ENCODE data around the gene DISC1.
A peak's percentile ranks its signal among the peaks of the same experiment; 100 is the strongest.

Gene DISC1

DNA sequence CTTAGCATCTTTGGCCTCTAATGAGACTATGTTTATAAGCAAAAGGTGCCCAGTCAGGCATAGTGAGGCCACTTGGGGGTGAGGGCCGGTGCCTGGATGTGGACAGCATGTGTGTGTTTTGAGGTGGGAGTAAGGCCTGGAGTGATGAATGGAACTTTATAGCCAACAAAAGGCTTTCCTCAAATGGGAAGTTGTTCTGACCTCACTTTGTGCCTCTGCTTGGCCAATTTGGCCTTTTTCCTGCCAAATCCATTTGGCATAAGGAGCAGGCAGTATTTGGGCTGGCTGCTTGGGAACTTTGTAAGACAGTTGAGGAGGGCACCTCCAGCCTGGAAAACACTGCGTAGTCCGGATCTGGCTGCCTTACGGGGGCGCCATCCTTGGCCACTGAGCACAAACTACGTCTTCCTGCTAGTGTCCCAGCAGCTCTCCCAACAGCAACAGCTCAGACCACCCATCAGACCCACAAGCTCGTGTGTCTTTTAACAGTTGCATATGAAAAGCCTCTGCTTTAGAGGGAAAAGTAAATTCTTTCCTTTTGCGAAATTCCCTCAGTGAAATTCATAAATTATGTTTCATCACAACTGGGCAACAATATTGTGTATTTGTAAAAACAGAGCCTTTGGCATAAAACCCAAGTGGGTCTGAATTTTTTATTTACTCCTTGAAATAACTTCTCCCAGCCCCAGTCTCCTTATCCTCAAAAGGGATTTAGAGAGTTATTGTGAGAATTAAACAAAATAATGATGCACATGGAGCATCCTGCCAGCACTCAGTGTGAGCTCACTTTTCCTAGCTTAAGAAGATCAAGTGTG is 322.9 kb downstream of the DISC1 start:
- Histone ChIP-seq H3K27me3 (ENCODE audit: control insufficient read depth in 5 of 5, insufficient read depth in 4 of 5, low read length in 5 of 5) (peaks cover 0 to under 1% (median 0%) of the 10 kb centered on the region in 5 donors), H3K9me3 (ENCODE audit: control insufficient read depth in 5 of 5, low read length in 5 of 5) (no peaks in the 10 kb centered on the region), H3K36me3 (ENCODE audit: control insufficient read depth in 5 of 5, insufficient read depth in 5 of 5, low read length in 5 of 5) (peaks cover 0 to 1% (median 0%) of the 10 kb centered on the region in 5 donors), H3K4me1 (ENCODE audit: control insufficient read depth in 5 of 5, insufficient read depth in 5 of 5, low read length in 5 of 5) (peaks cover 3 to 19% (median 10%) of the 10 kb centered on the region in 5 donors), H3K27ac (ENCODE audit: low read depth, low read length) (no peak overlapping the region), H3K9ac (ENCODE audit: low read length in 5 of 5) (no peak overlapping the region), H3K4me3 (ENCODE audit: low read depth in 1 of 5, low read length in 5 of 5) (peak overlapping the region in 2 of 5 donors; percentile 17 to 18)

DNA sequence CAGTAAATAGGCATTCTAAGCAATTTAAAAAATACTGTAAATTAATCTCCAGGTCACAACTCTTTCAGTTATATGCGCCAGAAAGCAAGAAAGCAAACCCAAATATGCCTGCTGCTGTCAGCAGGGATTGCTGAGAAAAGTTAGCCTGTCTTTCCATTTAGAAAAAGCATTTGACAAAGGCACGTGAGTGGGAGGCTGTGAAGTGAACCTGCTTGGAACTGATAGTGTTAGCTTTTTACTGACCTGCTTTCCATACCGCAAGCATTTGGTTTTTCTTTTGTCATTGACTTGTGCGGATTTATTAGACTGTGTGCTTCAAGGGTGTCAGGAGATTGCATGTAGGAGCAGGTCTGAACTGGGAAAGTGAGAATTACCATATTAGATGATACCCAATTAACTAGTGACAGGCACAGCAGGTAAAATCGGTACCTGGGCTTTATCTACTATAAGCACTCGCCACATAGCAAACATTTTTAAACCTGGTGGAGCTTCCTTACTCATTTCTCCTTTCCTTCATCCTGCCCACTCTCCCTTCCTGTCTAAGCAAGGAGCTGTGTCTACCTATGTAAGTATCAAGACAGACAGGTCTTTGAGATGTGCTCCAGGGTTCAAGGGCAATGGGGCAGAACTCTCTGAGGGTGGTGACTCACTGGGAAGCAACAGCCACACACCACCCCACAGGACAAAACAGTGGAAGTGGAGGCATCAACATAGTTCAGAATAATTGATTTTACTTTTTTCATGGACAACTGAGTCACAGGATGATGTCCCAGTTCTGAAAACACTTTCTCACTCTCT is 323.9 kb downstream of the DISC1 start:
- H3K27ac ChIP-seq (ENCODE audit: low read depth, low read length) = no peak overlapping the region
- no peaks in the 10 kb centered on the region for H3K27me3 ChIP-seq (ENCODE audit: control insufficient read depth in 5 of 5, insufficient read depth in 4 of 5, low read length in 5 of 5)
- H3K9me3 ChIP-seq (ENCODE audit: control insufficient read depth in 5 of 5, low read length in 5 of 5) = no peaks in the 10 kb centered on the region
- H3K4me1 ChIP-seq (ENCODE audit: control insufficient read depth in 5 of 5, insufficient read depth in 5 of 5, low read length in 5 of 5) = peaks cover 3 to 19% (median 10%) of the 10 kb centered on the region in 5 donors
- H3K36me3 ChIP-seq (ENCODE audit: control insufficient read depth in 5 of 5, insufficient read depth in 5 of 5, low read length in 5 of 5) = no peaks in the 10 kb centered on the region
- H3K4me3 ChIP-seq (ENCODE audit: low read depth in 1 of 5, low read length in 5 of 5) = no peak overlapping the region
- H3K9ac ChIP-seq (ENCODE audit: low read length in 5 of 5) = no peak overlapping the region

DNA sequence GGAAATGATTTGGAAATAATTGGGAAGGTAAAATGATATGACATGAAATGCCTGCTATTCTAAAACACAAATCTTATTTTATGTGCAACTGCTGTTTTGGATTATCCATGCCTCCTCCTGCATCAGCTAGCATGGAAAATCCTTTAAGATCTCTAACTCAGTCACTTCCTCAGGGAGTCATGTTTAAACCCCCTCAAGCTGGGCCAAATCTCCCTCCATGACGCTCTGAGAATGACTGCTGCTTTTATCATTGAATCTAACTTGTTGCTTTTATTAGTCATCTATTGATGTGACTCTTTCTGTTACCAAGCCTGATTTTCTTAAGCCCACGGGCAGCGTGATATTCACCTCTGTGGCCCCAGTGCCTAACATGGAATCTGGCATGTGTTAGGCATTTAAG is 324.8 kb downstream of the DISC1 start:
- Histone ChIP-seq H3K9me3 (ENCODE audit: control insufficient read depth in 5 of 5, low read length in 5 of 5) (peaks cover 0 to 2% (median 0%) of the 10 kb centered on the region in 5 donors), H3K36me3 (ENCODE audit: control insufficient read depth in 5 of 5, insufficient read depth in 5 of 5, low read length in 5 of 5) (no peaks in the 10 kb centered on the region), H3K9ac (ENCODE audit: low read length in 5 of 5) (no peak overlapping the region), H3K4me1 (ENCODE audit: control insufficient read depth in 5 of 5, insufficient read depth in 5 of 5, low read length in 5 of 5) (peaks cover 3 to 19% (median 10%) of the 10 kb centered on the region in 5 donors), H3K4me3 (ENCODE audit: low read depth in 1 of 5, low read length in 5 of 5) (no peak overlapping the region), H3K27ac (ENCODE audit: low read depth, low read length) (no peak overlapping the region), H3K27me3 (ENCODE audit: control insufficient read depth in 5 of 5, insufficient read depth in 4 of 5, low read length in 5 of 5) (no peaks in the 10 kb centered on the region)

DNA sequence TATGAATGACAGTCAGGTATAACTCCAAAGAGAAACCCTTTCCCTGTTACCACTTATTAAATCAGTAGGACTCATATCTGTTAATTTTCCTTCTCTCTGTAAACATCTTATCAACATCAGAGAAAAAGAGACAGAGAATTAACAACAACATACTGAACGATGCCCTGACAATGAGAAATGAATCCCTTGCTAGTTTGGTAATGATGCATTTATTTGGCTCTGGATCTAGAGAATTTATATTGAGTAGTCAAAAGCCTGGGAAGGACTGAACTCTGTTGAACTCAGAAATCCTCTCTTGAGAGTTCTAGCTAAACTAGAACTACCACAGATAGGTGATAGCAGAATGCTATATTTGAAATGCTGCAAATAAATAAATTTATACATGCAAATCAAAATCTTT is 325.6 kb downstream of the DISC1 start:
- no peaks in the 10 kb centered on the region for H3K27me3 ChIP-seq (ENCODE audit: control insufficient read depth in 5 of 5, insufficient read depth in 4 of 5, low read length in 5 of 5)
- H3K4me1 ChIP-seq (ENCODE audit: control insufficient read depth in 5 of 5, insufficient read depth in 5 of 5, low read length in 5 of 5) = peaks cover 3 to 19% (median 10%) of the 10 kb centered on the region in 5 donors
- no peak overlapping the region for H3K9ac ChIP-seq (ENCODE audit: low read length in 5 of 5)
- H3K36me3 ChIP-seq (ENCODE audit: control insufficient read depth in 5 of 5, insufficient read depth in 5 of 5, low read length in 5 of 5) = no peaks in the 10 kb centered on the region
- H3K27ac ChIP-seq (ENCODE audit: low read depth, low read length) = no peak overlapping the region
- H3K4me3 ChIP-seq (ENCODE audit: low read depth in 1 of 5, low read length in 5 of 5) = no peak overlapping the region
- peaks cover 0 to 9% (median 5%) of the 10 kb centered on the region in 5 donors for H3K9me3 ChIP-seq (ENCODE audit: control insufficient read depth in 5 of 5, low read length in 5 of 5)

DNA sequence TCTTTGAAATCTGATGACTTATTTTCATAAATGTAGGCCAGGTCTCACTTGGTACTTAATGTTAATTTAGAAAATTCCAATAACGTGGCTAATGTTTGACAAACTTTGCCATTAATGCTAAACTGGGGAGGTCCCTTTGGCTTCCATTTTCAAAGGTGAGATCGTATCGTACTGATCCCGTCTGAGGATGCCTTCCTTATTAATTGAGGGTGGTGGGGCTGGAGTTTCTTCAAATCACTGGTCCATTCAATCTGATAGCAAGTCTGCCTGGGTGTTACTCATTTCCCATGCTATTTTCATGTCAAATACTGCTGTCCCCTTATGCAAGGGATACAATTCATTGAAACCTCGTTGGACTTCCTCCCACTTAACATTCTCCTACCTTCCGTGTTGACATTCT is 327.1 kb downstream of the DISC1 start:
- H3K4me3 ChIP-seq (ENCODE audit: low read depth in 1 of 5, low read length in 5 of 5) = no peak overlapping the region
- H3K36me3 ChIP-seq (ENCODE audit: control insufficient read depth in 5 of 5, insufficient read depth in 5 of 5, low read length in 5 of 5) = no peaks in the 10 kb centered on the region
- no peak overlapping the region for H3K9ac ChIP-seq (ENCODE audit: low read length in 5 of 5)
- peaks cover 0 to 9% (median 5%) of the 10 kb centered on the region in 5 donors for H3K9me3 ChIP-seq (ENCODE audit: control insufficient read depth in 5 of 5, low read length in 5 of 5)
- no peak overlapping the region for H3K27ac ChIP-seq (ENCODE audit: low read depth, low read length)
- H3K4me1 ChIP-seq (ENCODE audit: control insufficient read depth in 5 of 5, insufficient read depth in 5 of 5, low read length in 5 of 5) = peaks cover 3 to 19% (median 10%) of the 10 kb centered on the region in 5 donors
- no peaks in the 10 kb centered on the region for H3K27me3 ChIP-seq (ENCODE audit: control insufficient read depth in 5 of 5, insufficient read depth in 4 of 5, low read length in 5 of 5)

DNA sequence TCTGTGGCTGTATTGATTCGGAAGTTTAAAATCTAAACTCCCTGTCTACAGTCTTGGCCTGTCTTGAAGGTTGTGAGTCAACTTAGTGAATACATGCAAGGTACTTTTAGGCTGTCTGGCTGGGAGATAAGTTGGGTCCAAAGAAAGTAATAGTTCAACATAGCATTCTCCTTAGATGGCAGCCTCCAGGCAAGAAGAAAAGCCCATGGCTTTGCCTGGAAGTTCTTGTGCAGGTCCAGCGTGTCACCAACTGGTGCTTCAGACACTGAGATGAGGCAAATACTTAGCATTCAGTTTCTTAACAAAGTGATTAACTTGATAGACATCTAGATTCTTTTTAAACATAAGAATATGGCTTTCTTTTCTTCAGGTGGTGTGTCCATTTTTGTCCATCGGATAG is 328.2 kb downstream of the DISC1 start:
- H3K9me3 ChIP-seq (ENCODE audit: control insufficient read depth in 5 of 5, low read length in 5 of 5) = peaks cover 0 to 9% (median 5%) of the 10 kb centered on the region in 5 donors
- peaks cover 0 to 4% (median 0%) of the 10 kb centered on the region in 5 donors for H3K36me3 ChIP-seq (ENCODE audit: control insufficient read depth in 5 of 5, insufficient read depth in 5 of 5, low read length in 5 of 5)
- H3K4me1 ChIP-seq (ENCODE audit: control insufficient read depth in 5 of 5, insufficient read depth in 5 of 5, low read length in 5 of 5) = peaks cover 1 to 11% (median 3%) of the 10 kb centered on the region in 5 donors
- H3K4me3 ChIP-seq (ENCODE audit: low read depth in 1 of 5, low read length in 5 of 5) = no peak overlapping the region
- H3K27ac ChIP-seq (ENCODE audit: low read depth, low read length) = no peak overlapping the region
- no peak overlapping the region for H3K9ac ChIP-seq (ENCODE audit: low read length in 5 of 5)
- no peaks in the 10 kb centered on the region for H3K27me3 ChIP-seq (ENCODE audit: control insufficient read depth in 5 of 5, insufficient read depth in 4 of 5, low read length in 5 of 5)

DNA sequence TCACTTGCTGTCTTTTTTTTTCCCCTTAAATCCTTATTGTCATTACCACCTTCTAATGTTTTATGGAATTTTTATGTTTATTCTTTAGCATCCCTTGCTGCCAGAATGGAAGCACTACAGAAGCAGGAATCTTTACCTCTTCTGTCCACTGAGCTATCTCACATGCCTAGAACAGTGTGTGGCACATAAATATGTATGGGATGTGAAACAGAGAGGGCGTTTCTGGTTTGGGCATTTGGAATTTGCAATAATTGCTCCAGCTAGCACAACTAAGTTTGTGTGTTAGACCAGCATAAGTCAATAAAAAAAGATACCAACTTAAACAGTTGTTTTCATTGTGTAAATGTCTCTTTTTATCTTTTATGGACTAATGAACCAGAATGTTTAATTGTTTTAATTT is 330.8 kb downstream of the DISC1 start:
- H3K36me3 ChIP-seq (ENCODE audit: control insufficient read depth in 5 of 5, insufficient read depth in 5 of 5, low read length in 5 of 5) = peaks cover 0 to 6% (median 0%) of the 10 kb centered on the region in 5 donors
- peaks cover 0 to under 1% (median 0%) of the 10 kb centered on the region in 5 donors for H3K4me1 ChIP-seq (ENCODE audit: control insufficient read depth in 5 of 5, insufficient read depth in 5 of 5, low read length in 5 of 5)
- no peak overlapping the region for H3K4me3 ChIP-seq (ENCODE audit: low read depth in 1 of 5, low read length in 5 of 5)
- H3K9ac ChIP-seq (ENCODE audit: low read length in 5 of 5) = no peak overlapping the region
- H3K9me3 ChIP-seq (ENCODE audit: control insufficient read depth in 5 of 5, low read length in 5 of 5) = peaks cover 0 to 9% (median 5%) of the 10 kb centered on the region in 5 donors
- H3K27ac ChIP-seq (ENCODE audit: low read depth, low read length) = no peak overlapping the region
- H3K27me3 ChIP-seq (ENCODE audit: control insufficient read depth in 5 of 5, insufficient read depth in 4 of 5, low read length in 5 of 5) = no peaks in the 10 kb centered on the region

DNA sequence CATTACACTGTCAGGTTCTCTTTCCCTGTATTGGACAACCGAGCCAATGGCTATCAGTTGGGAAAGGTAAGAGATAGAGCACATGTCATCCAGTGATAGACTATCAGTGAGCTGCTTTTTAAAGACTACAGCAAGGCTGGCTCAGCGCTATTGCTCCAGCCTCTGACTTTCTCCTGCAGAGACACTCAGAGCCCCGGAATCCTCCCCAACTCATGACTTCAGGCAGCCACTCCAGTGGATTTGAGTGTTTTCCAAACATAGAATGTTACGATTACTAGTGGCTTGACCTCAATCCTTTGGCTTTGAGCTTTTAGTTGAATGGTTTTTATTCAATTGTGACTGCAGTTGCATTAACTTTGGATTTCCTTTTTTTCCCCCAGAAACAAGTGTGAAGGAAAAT is 331.9 kb downstream of the DISC1 start:
- Histone ChIP-seq H3K4me3 (ENCODE audit: low read depth in 1 of 5, low read length in 5 of 5) (no peak overlapping the region), H3K9me3 (ENCODE audit: control insufficient read depth in 5 of 5, low read length in 5 of 5) (peaks cover 0 to 9% (median 5%) of the 10 kb centered on the region in 5 donors), H3K9ac (ENCODE audit: low read length in 5 of 5) (no peak overlapping the region), H3K27ac (ENCODE audit: low read depth, low read length) (no peak overlapping the region), H3K27me3 (ENCODE audit: control insufficient read depth in 5 of 5, insufficient read depth in 4 of 5, low read length in 5 of 5) (no peaks in the 10 kb centered on the region), H3K36me3 (ENCODE audit: control insufficient read depth in 5 of 5, insufficient read depth in 5 of 5, low read length in 5 of 5) (peaks cover 0 to 6% (median 0%) of the 10 kb centered on the region in 5 donors), H3K4me1 (ENCODE audit: control insufficient read depth in 5 of 5, insufficient read depth in 5 of 5, low read length in 5 of 5) (no peaks in the 10 kb centered on the region)

DNA sequence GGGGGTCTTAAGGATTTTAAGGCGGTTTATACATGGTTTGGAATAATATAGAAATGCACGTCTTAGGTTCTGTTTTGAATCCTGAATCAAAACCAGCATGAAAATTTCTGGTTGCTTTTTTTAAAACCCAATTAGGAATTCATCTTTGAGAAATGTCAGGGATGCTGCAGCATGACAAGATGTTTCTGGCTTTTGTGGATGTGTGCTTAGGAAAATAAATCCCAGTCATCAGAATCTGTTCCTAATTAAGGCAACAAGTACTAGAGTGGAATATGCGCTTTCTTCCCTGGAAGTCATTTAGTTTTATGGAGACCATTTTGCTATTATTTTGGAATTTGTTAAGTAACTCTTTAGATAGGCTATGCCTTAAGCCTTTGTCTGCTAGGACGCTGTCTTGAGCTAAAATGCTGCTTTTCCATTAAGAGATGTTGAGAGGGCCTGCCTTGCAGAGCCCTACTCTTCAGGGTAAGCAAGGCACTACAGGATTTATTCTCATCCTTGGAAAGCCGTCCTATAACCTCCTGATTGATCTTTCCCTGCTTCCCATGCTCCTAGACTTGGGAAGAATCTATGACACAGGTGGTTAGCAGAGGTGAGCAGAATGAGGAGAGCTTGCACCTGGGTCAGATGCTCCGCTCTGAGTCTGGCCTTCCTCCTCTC is 332.8 kb downstream of the DISC1 start:
- H3K36me3 ChIP-seq (ENCODE audit: control insufficient read depth in 5 of 5, insufficient read depth in 5 of 5, low read length in 5 of 5) = peaks cover 0 to 6% (median 0%) of the 10 kb centered on the region in 5 donors
- H3K9me3 ChIP-seq (ENCODE audit: control insufficient read depth in 5 of 5, low read length in 5 of 5) = peaks cover 0 to 9% (median 5%) of the 10 kb centered on the region in 5 donors
- H3K4me1 ChIP-seq (ENCODE audit: control insufficient read depth in 5 of 5, insufficient read depth in 5 of 5, low read length in 5 of 5) = no peaks in the 10 kb centered on the region
- H3K27ac ChIP-seq (ENCODE audit: low read depth, low read length) = no peak overlapping the region
- no peaks in the 10 kb centered on the region for H3K27me3 ChIP-seq (ENCODE audit: control insufficient read depth in 5 of 5, insufficient read depth in 4 of 5, low read length in 5 of 5)
- H3K9ac ChIP-seq (ENCODE audit: low read length in 5 of 5) = no peak overlapping the region
- no peak overlapping the region for H3K4me3 ChIP-seq (ENCODE audit: low read depth in 1 of 5, low read length in 5 of 5)

Measured in subcutaneous abdominal adipose tissue (tissue), 5 donors.